Liver (tissue), 9 donors: ENCODE data around the gene DIPK1B. TPM values are rescaled to one million over a fixed set of nuclear protein-coding genes. Genes with fewer than 3 reads are reported as not detected.

Source experiments
- DNase-seq: peaks from one replicate; pipeline ENCODE4 v3.0.0-alpha.2; 2017; ENCODE audit warnings: low spot score
- H3K27ac ChIP-seq, 2 donors: one replicate each; pipeline ENCODE4 v1.7.0; 2013; ENCODE audit warnings: inconsistent platforms in 2 of 2, low read length in 2 of 2, control low read depth in 1 of 2, low read depth in 1 of 2, mild to moderate bottlenecking in 1 of 2
- H3K27me3 ChIP-seq, 4 donors: one replicate each; pipeline versions ENCODE4 v1.6.1 to v1.7.0; 2013; ENCODE audit warnings: low read length in 3 of 4, inconsistent platforms in 1 of 4, mild to moderate bottlenecking in 1 of 4, moderate library complexity in 1 of 4; ENCODE audit not compliant: control insufficient read depth in 4 of 4, insufficient read depth in 4 of 4
- H3K36me3 ChIP-seq, 4 donors: one replicate each; pipeline versions ENCODE4 v1.6.1 to v1.7.0; 2013; ENCODE audit warnings: low read length in 3 of 4, mild to moderate bottlenecking in 3 of 4, low read depth in 1 of 4, moderate library complexity in 1 of 4; ENCODE audit not compliant: control insufficient read depth in 4 of 4, insufficient read depth in 3 of 4
- H3K4me1 ChIP-seq, 4 donors: one replicate each; pipeline versions ENCODE4 v1.6.1 to v1.7.0; 2013; ENCODE audit warnings: low read length in 3 of 4, mild to moderate bottlenecking in 3 of 4, moderate library complexity in 1 of 4; ENCODE audit not compliant: control insufficient read depth in 4 of 4, insufficient read depth in 4 of 4
- H3K4me3 ChIP-seq, 3 donors: one replicate each; pipeline versions ENCODE4 v1.6.1 to v1.7.0; 2013; ENCODE audit warnings: low read length in 3 of 3, control low read depth in 1 of 3, low read depth in 1 of 3, mild to moderate bottlenecking in 1 of 3
- H3K9ac ChIP-seq, 2 donors: one replicate each; pipeline ENCODE4 v1.7.0; 2013; ENCODE audit warnings: low read length in 2 of 2, mild to moderate bottlenecking in 2 of 2, moderate library complexity in 2 of 2, control low read depth in 1 of 2, low read depth in 1 of 2
- H3K9me3 ChIP-seq, 4 donors: one replicate each; pipeline versions ENCODE4 v1.6.1 to v1.7.0; 2013; ENCODE audit warnings: low read length in 3 of 4; ENCODE audit not compliant: control insufficient read depth in 4 of 4
- FOXA1 ChIP-seq: IDR thresholded peaks from 2 replicates; pipeline ENCODE4 v1.6.1; 2016; ENCODE audit warnings: antibody characterized with exemption
- HNF4A ChIP-seq, 2 donors: conservative IDR thresholded peaks; 2 replicates each; pipeline ENCODE4 v1.6.1; 2016; ENCODE audit warnings: antibody characterized with exemption in 2 of 2, mild to moderate bottlenecking in 2 of 2
- RXRA ChIP-seq, 2 donors: IDR thresholded peaks; 2 replicates each; pipeline ENCODE4 v1.6.1; 2017 to 2018; ENCODE audit warnings: antibody characterized with exemption in 2 of 2, mild to moderate bottlenecking in 1 of 2
- SP1 ChIP-seq: IDR thresholded peaks from 2 replicates; pipeline ENCODE4 v1.6.1; 2018; ENCODE audit warnings: antibody characterized with exemption, mild to moderate bottlenecking
- YY1 ChIP-seq: IDR thresholded peaks from 2 replicates; pipeline ENCODE4 v1.6.1; 2016; ENCODE audit warnings: antibody characterized with exemption, mild to moderate bottlenecking
- WGBS: extraction: QIAGEN DNeasy Blood & Tissue Kit; methylation state at CpG from one replicate; pipeline ENCODE4 v1.1.7; 2013; 5-methylcytosine and 5-hydroxymethylcytosine counted together
- polyA plus RNA-seq, 2 donors: library from polyadenylated mRNA; stranded (reverse) in 1 of 2; unstranded in 1 of 2; fragments of 200-250 nt in 1 of 2; fragments of >200 nt in 1 of 2; fragmentation: Nextera tagmentation in 1 of 2; extraction: Ambion mirVana in 1 of 2; gene quantifications; one replicate each; pipeline versions ENCODE4 v1.2.1 to v1.2.3, GENCODE V29; 2013 to 2015
- total RNA-seq, 2 donors: library from RNA; depleted of rRNA; stranded (reverse); fragments of >200 nt; gene quantifications; one replicate each; pipeline ENCODE4 v1.2.3, GENCODE V29; 2014
- TF ChIP-seq, protein P1 (sequence below): IDR thresholded peaks from 2 replicates; pipeline ENCODE4 v1.6.1; 2016; ENCODE audit warnings: antibody characterized with exemption
- TF ChIP-seq, protein P2 (sequence below): fragments of 150-350 bp; IDR thresholded peaks from 2 replicates; pipeline ENCODE4 v1.5.1; 2017; ENCODE audit warnings: improper control_type of control experiment, low read depth, low read length; ENCODE audit not compliant: missing input control
- TF ChIP-seq, protein P3 (sequence below): IDR thresholded peaks from 2 replicates; pipeline ENCODE4 v1.6.1; 2016; ENCODE audit warnings: antibody characterized with exemption
- TF ChIP-seq, protein P4 (sequence below): IDR thresholded peaks from 2 replicates; pipeline ENCODE4 v1.6.1; 2016; ENCODE audit warnings: antibody characterized with exemption
- TF ChIP-seq, protein P5 (sequence below): IDR thresholded peaks from 2 replicates; pipeline ENCODE4 v1.6.1; 2016; ENCODE audit warnings: antibody characterized with exemption, mild to moderate bottlenecking
- donor health status: healthy.
- donor health status: healthy.
- donor health status: healthy.
- donor health status: healthy.
- donor health status: healthy.

Gene DIPK1B
- total and polyA plus RNA-seq, 4 donors: 2.3 to 19.7 (median 5.2) TPM

DNA sequence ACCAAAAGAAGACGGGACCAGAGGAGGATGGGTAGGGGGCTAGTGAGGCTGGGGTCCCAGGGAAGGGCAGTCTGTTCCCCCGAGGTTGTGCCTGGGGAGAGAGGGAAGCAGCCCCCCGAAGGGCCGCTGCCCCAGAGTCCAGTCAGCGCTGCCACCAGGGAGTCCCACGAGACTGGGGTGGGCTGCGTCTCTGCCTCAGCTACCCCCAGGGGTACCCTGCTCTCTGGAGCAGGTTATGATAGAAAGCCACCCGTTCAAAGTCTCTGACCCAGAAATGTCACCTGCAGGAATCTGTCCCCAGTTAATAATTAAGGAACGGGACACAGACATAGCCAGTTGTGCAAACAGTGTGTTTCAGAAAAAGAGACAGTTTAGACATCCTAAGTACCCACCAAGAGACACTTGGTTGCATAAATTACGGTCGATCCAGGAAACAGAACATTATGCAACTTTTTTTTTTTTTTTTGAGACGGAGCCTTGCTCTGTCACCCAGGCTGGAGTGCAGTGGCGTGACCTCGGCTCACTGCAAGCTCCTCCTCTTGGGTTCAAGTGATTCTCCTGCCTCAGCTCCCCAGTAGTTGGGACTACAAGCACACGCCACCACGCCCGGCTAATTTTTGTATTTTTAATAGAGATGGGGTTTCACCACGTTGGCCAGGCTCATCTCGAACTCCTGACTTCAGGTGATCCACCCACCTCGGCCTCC is 14.4 kb upstream of the DIPK1B start (continued):
- TF ChIP-seq, protein P1, sequence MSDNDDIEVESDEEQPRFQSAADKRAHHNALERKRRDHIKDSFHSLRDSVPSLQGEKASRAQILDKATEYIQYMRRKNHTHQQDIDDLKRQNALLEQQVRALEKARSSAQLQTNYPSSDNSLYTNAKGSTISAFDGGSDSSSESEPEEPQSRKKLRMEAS: no peak
- TF ChIP-seq YY1 (peak; percentile 49), HNF4A (conservative IDR thresholded peaks at IDR 0.05) (peak; percentile 85 to 86), FOXA1 (no peak), RXRA (IDR thresholded peaks at IDR 0.05) (peak; percentile 81 to 86), SP1 (peak; percentile 83)
- TF ChIP-seq, protein P2, sequence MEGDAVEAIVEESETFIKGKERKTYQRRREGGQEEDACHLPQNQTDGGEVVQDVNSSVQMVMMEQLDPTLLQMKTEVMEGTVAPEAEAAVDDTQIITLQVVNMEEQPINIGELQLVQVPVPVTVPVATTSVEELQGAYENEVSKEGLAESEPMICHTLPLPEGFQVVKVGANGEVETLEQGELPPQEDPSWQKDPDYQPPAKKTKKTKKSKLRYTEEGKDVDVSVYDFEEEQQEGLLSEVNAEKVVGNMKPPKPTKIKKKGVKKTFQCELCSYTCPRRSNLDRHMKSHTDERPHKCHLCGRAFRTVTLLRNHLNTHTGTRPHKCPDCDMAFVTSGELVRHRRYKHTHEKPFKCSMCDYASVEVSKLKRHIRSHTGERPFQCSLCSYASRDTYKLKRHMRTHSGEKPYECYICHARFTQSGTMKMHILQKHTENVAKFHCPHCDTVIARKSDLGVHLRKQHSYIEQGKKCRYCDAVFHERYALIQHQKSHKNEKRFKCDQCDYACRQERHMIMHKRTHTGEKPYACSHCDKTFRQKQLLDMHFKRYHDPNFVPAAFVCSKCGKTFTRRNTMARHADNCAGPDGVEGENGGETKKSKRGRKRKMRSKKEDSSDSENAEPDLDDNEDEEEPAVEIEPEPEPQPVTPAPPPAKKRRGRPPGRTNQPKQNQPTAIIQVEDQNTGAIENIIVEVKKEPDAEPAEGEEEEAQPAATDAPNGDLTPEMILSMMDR: no peak
- TF ChIP-seq, protein P3, sequence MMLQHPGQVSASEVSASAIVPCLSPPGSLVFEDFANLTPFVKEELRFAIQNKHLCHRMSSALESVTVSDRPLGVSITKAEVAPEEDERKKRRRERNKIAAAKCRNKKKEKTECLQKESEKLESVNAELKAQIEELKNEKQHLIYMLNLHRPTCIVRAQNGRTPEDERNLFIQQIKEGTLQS: peak; percentile 47
- TF ChIP-seq, protein P4, sequence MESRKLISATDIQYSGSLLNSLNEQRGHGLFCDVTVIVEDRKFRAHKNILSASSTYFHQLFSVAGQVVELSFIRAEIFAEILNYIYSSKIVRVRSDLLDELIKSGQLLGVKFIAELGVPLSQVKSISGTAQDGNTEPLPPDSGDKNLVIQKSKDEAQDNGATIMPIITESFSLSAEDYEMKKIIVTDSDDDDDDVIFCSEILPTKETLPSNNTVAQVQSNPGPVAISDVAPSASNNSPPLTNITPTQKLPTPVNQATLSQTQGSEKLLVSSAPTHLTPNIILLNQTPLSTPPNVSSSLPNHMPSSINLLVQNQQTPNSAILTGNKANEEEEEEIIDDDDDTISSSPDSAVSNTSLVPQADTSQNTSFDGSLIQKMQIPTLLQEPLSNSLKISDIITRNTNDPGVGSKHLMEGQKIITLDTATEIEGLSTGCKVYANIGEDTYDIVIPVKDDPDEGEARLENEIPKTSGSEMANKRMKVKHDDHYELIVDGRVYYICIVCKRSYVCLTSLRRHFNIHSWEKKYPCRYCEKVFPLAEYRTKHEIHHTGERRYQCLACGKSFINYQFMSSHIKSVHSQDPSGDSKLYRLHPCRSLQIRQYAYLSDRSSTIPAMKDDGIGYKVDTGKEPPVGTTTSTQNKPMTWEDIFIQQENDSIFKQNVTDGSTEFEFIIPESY: peak; percentile 69

DNA sequence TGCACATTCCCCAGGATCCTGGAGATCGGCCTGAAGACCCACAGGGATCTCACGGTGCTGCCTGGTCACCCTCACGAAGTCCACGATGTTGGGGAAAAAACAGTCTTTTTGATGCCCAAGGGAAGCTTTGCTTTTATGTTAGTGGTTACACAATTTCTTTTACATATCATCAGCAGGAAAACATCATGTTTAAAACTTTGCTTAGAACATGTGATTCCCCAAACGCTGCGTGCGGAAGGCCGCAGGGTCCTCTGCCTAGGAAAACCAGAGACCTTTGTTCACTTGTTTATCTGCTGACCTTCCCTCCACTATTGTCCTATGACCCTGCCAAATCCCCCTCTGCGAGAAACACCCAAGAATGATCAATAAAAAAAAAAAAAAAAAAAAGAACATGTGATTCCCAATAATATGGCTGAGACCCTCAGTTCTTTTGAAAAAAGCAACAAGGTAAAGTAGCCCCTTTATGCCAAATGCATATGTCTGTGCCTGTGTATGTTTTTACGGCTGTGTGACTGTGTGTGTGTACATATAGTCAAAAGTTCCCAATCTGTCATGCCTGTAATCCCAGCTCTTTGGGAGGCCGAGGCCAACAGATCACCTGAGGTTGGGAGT is 13.6 kb upstream of the DIPK1B start:
- Histone ChIP-seq H3K4me3 (no peak overlapping the region), H3K9ac (no peak overlapping the region), H3K27ac (peak overlapping the region; percentile 89 to 93), H3K27me3 (no peaks in the 10 kb centered on the region), H3K36me3 (no peaks in the 10 kb centered on the region), H3K4me1 (peaks cover 19 to 51% (median 44%) of the 10 kb centered on the region in 4 donors), H3K9me3 (no peaks in the 10 kb centered on the region)
- DNase-seq: no peak
- WGBS: 35% methylated on average over 11 of the region's 11 CpGs
- TF ChIP-seq RXRA (IDR thresholded peaks at IDR 0.05): peak; percentile 47 to 61
- TF ChIP-seq, protein P4: no peak
- peak; percentile 50 to 65 for TF ChIP-seq HNF4A (conservative IDR thresholded peaks at IDR 0.05)
- TF ChIP-seq SP1: peak; percentile 63
- TF ChIP-seq, protein P5, sequence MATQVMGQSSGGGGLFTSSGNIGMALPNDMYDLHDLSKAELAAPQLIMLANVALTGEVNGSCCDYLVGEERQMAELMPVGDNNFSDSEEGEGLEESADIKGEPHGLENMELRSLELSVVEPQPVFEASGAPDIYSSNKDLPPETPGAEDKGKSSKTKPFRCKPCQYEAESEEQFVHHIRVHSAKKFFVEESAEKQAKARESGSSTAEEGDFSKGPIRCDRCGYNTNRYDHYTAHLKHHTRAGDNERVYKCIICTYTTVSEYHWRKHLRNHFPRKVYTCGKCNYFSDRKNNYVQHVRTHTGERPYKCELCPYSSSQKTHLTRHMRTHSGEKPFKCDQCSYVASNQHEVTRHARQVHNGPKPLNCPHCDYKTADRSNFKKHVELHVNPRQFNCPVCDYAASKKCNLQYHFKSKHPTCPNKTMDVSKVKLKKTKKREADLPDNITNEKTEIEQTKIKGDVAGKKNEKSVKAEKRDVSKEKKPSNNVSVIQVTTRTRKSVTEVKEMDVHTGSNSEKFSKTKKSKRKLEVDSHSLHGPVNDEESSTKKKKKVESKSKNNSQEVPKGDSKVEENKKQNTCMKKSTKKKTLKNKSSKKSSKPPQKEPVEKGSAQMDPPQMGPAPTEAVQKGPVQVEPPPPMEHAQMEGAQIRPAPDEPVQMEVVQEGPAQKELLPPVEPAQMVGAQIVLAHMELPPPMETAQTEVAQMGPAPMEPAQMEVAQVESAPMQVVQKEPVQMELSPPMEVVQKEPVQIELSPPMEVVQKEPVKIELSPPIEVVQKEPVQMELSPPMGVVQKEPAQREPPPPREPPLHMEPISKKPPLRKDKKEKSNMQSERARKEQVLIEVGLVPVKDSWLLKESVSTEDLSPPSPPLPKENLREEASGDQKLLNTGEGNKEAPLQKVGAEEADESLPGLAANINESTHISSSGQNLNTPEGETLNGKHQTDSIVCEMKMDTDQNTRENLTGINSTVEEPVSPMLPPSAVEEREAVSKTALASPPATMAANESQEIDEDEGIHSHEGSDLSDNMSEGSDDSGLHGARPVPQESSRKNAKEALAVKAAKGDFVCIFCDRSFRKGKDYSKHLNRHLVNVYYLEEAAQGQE: no peak
